HTERT RPE-1 (cell line): Measurements from ENCODE around the gene ST3GAL4.

Experiments used
- in situ Hi-C: fragments of 300-500 bp; cut with MboI; formaldehyde crosslinking; loops from 4 replicates; pipeline ENCODE4 v1.14.3; 2020; ENCODE audit warnings: low sequenced_read_pairs

Gene ST3GAL4

DNA sequence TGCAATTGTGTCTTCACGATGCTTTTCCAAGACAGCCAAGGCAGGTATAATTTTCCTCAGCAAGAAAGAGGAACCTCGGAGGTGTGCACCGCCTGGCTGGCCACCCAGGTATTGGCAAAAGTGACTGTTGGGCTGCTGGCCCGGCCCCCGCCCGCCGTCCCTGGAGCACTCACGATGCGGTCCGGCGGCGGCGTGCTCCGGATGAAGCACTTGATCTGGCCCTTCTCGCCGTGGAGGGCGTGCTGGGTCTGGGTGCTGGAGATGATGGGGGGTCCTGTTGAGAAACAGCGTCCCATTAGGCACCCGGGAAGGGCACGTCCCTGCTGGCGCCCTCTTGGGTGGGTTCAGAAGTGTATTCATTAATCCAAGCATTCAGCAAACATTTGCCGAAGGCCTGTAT, 84.8 kb downstream of the ST3GAL4 start:
- in situ Hi-C loops: no loop called here

DNA sequence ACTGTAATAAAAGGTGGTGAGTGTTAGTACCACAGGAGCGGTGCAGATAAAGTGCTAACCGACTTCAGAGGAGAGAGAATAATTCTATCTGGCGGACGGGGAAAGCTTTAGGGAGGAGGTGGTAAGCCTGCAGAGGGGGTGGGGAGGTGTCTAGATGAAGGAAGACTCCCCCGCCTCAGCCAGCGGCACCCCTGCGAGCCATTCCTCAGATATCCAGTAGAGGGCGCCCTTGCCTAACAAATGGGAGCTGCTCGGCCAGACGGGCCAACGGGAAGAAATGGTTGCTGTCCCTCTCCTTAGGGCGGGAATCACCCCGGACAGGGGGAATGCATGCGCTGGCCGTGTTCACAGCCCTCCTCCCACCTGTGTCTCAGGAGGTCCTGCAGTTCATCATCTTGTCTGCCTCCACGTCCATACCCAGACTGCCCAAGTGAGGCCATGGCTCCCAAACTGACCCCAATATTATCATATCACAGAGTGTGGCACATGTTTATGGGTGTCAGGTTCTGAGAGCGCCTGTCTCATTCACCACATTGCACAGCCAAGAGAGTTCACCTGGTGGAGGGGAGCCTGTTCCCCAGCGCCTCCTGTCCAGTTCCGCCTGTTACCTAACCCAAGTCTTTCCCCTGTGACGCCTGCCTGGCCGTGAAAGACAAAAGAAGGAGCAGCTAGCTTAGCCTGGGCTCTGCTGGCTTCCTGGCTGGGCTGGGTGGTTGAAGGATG, 85.5 kb downstream of the ST3GAL4 start:
- in situ Hi-C loops: no loop called here

DNA sequence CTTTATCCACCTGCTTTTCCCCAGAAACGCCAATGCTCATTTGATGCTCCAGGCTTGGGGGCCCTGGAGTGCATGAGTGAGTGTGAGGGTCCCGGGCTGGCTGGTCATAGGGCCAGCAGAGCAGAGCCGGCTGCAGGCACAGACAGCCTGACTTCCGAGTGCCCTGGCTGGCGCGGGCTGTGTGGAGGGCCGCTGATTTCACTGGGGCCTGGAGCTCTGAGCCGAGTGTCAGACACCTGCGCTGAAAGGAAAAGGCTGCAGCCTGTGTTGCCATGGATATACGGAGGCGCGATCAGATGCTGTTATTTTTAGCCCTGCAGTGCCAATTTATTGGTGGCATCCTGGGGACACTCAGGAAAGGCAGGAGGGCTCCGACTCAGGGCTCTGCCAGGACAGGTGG, 87.6 kb downstream of the ST3GAL4 start:
- in situ Hi-C loops: no loop called here

DNA sequence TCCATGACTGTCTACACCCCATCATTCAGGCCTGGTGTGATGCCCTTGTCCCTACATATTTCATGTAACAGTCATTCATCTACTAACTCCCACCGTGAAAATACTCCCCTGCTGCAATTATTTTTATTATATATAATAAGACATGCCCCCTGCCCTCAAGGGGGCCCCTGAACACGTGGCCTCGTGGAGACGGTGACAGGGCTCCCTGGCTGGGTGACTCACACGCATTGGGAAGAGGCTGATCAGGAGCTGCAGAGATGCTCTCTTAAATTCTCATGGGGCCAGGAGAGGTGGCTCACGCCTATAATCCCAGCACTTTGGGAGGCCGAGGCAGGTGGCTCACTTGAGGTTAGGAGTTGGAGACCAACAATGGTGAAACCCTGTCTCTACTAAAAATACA, 88.6 kb downstream of the ST3GAL4 start:
- in situ Hi-C loops: no loop called here

DNA sequence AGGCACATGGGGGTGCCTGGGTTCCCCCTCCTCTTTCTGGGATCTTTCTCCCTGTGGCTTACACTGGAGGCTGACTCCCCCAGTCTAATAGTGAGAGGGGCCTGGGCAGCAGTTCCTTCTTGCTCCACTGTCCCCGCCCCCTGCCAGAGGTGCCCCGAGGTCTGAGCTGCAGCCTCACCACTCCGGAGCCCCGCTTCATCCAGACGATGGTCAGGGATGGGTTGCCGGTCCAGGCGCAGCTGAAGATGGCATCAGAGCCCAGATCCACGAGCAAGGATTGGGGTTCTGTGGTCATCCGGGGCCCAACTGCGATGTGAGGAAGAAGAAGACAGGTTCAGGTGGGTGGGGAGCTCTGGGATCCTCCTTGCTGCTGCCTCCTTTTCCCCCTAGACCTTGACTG, 91.1 kb downstream of the ST3GAL4 start:
- in situ Hi-C loops: no loop called here

DNA sequence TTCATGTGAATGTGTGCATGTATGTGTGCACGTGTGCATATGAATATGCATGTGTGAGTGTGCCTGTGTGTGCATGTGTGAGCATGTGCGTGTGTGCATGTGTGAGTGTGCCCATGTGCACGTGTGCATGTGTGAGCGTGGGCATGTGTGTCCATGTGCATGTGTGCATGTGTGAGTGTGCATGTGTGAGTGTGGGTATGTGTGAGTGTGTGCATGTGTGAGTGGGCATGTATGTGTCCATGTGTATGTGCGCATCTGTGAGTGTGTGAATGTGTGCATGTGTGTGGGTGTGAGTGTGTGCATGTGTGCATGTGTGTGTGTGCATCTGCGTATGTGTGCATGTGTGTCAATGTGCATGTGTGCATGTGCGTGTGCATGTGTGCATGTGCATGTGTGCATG, 94.7 kb downstream of the ST3GAL4 start:
- in situ Hi-C loops: no loop called here

DNA sequence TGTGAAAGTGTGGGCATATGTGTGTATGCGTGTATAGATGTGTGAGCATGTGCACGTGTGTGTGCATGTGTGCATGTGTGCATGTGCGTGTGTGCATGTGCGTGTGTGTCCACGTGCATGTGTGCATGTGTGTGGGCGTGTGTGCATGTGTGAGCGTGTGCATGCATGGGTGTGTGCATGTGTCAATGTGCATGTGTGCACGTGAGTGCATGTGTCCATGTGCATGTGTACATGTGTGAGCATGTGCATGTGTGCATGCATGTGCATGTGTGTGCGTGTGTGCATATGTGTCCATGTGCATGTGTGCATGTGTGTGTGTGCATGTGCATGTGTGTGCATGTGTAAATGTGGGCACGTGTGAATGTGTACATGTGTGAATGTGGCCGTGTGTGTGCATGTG, 95.3 kb downstream of the ST3GAL4 start:
- in situ Hi-C loops: no loop called here

DNA sequence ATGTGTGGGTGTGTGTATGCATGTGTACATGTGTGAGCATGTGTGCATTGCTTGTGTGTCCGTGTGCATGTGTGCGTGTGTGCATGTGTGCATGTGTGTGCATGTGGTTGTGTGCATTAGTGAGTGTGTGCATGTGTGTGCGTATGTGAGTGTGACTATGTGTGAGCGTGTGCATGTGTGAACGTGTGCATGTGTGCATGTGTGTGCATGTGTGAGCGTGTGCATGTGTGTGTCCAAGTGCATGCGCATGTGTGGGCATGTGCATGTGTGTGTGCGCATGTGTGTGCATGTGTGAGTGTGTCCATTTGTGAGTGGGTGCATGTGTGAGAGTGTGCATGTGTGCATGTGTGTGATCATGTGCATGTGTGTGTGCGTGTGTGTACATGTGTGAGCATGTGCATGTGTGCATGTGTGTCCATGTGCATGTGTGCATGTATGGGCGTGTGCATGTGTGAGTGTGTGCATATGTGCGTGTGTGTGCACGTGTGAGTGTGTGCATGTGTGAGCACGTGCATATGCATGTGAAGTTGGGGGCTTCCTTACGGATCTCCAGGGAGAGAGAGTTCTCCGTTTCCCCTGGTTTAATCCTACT, 95.8 kb downstream of the ST3GAL4 start:
- in situ Hi-C loops: no loop called here

DNA sequence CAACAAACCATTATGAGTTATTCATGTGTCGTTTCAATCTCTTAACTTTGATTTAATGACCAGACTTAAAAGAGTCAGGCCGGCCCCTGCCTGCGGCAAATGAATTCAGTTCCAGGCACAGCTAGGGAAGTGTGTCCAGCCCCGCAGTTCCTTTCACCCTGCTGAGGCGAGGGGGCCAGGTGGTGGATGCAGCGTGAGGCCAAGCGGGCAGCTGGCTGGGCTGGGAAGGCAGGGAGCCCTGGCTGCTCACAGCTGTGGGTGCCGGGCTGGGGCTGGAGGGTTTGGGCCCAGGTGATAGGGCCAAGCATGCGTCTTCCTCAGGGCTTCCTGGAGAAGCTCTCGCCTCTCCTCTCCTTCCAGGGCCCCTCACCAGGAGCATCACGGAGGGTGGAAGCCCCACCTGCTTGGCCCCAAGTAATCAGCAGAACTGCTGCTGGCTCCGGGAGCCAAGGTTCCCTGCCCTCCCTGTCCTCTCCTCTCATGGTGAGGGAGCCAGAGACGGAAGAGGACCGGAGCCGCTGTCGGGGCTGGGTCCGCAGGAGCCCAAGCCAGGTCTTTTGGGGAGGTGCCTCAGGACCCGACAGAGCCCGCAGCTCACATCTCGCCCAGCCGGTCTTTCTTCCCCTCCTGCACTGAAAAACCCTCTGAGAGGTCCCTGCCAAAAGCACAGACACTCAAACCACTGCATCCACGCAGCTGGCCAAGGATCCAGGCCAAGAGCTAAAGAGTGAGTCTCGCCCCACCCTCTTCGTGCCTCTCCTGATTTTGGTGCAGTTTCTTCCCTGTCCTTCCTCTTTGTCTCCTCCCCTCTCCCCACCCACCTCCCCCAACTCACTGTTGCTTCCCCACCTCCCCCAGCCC, 97.0 kb downstream of the ST3GAL4 start:
- in situ Hi-C loops: no loop called here

DNA sequence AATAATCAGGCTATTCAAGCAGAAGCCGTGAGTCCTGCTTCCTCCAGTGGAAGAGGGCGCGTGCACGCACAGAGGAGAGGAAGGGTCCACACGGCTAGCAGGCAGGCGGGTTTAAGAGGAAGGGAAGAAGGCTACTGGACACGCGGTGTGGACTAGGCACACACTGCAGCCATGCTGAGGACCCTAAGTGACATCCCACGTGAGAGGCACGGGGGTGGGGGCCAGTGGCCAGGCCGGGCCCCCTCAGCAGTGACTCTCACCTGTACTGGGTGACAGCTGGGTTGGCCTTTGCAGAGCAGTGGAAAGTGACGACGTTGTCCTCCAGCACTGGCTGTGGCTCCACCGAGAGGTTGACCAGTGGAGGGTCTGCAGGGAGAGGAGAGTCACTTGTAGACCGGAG, 100.6 kb downstream of the ST3GAL4 start:
- in situ Hi-C loops: no loop called here

DNA sequence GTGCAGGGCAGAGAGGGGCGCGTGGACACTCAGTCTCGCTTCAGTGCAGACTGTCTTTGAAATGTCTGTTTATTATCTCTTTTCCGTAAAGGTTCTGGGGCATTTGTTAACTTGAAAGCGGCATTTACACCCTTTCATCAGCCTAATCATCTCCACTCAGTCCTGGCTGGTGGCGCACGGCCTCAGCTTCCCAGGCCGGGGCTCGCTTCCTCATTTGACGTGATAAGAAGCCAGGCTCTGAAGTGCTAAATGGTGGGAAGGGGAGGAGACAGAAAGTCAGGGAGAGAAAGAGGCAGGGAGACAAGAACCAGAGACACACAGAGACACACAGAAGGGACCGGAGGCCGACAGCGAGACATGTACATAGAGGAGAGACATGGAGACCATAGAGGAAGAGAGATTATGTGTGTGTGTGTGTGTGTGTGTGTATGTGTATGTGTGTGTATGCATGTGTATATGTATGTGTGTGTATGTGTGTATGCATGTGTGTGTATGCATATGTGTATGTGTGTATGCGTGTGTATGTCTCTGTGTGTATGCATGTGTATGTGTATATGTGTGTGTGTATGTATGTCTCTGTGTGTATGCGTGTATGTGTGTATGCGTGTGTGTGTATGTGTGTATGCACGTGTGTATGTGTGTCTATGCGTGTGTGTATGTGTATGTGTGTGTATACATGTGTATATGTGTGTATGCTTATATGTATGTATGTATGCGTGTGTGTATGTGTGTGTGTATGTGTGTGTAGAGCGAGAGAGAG, 101.5 kb downstream of the ST3GAL4 start:
- in situ Hi-C loops: no loop called here

DNA sequence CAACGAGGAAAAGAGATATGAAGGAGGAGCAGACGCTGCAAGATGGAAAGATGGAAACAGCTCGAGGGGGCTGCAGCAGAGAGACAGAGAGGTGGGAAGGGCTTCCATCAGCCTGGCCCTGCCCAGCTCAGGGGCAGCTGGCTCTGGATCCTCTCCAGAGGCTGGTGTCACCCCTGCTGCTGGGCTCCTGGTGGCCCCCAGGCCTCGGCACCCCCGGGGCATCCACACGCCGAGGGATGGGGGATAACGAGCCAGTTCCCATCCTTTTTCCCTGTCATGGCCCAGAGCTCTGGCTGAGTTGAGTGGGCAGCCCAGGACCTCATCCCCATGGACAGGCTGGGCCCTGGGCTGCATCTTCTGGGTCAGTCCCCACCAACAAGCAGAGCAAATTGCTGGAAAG, 102.3 kb downstream of the ST3GAL4 start:
- in situ Hi-C loops: no loop called here

DNA sequence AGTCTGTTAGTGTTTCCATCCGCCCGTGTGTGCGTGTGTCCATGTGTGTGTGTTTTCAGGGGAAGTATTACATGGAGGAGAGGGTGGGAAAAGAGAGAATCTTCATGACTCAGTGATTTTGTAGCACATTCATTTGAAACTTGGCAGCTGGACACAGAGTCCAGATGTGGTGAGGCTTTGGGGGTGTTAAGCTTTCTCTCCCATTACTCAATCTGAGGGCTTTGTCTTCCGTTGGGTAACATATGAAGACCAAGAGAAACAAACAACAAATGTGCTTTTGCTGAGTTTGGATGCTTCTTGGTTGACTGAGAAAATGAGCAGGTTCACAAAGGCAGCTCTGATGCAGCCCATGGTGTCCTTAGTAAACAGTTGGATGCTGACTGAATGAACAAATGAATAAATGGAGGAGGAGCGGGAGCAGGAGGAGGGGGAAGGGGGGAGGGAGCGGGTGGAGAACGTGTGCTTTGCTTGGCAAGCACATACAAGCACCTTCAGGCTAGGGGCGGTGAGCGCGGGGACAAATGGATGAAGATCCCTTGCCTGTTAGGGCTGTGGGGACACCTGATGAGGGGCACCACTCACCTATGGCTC, 104.3 kb downstream of the ST3GAL4 start:
- in situ Hi-C loops: no loop called here

DNA sequence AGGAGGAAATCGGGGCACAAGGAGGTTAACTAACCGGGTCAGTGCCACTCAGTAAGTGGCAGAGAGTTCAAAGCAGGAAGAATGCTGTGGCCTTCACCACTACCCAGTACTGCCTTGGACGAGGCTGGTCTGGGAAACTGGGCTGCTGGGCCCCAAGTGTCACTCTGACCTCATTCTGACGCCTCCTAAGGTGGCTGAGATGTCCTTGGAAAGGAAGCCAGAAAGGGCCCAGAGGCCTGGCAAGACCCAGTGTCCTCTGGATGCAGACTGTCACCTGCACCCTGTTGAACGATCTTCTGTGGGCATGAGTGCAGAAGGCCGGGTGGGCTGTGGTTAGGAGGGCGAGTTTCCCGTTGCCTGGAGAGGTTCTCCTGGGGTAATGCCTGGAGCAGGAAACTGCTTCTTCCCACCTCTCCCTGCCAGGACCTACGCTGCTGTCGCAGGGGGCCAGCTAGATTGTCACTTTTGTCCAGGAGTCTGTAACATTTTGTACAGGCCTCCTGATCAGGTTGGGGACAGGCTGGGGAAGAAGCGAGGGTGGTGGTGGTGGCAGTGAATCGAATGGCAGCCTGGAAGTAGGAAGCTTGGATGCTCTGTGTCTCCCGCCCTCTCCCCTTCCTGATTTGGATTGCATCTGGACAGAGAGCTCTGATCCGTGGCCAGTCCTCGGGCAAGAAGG, 105.1 kb downstream of the ST3GAL4 start:
- in situ Hi-C loops: no loop called here

DNA sequence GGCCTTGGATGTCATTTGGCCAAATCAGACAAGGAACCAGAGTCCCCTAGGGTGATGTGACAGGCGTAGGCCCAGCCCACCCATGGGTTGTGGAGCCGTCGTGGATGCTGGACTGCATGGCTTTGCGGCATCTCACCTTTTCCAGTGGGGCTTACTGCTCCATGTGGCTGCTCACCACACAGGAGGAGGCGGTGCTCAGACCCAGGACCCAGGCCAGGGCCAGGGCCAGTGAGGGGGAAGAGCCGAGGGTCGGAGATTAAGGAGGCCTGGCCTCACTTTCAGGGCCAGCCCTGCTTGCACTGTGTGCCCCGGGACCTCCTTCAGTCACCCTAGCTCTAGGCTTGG, 105.6 kb downstream of the ST3GAL4 start:
- in situ Hi-C loops: no loop called here

DNA sequence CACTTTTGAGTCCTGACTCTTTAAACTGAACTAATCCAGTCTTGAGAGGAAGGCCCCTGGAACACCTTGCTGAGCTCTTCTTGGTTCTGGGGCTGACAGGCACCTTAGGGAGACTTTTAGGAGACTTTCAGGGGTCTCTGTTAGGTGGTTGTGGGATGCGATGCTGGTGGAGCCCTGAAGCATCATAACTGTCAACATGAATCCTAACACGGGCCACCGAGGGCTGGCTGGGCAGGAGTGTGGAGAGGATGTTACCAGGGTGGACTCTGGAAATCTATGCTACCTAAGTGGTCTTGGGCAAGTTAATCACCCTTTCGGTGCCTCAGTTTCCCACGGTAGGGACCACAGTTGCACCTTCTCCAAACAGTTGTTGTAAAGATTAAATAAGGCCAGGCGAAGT, 106.5 kb downstream of the ST3GAL4 start:
- in situ Hi-C loops: no loop called here

DNA sequence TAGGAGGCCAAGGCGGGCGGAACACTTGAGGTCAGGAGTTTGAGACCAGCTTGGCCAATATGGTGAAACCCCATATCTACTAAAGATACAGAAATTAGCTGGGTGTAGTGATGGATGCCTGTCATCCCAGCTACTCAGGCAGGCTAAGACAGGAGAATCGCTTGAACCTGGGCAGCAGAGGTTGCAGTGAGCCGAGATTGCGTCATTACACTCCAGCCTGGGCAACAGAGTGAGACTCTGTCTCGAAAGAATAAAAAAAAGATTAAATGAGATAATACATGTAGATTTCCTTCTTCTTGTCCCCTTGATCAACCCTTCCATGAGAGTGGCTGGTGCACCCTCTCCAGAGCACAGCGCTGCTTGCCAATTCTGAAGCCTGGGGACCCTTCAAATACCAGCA, 106.9 kb downstream of the ST3GAL4 start:
- in situ Hi-C loops: no loop called here
